Measurements from ENCODE around the gene CARS1.
"Not testable (repeated sequence)": the region's sequence is repeated elsewhere in the genome, so short reads cannot be mapped to it uniquely, and the experiment has no call there.

DNA sequence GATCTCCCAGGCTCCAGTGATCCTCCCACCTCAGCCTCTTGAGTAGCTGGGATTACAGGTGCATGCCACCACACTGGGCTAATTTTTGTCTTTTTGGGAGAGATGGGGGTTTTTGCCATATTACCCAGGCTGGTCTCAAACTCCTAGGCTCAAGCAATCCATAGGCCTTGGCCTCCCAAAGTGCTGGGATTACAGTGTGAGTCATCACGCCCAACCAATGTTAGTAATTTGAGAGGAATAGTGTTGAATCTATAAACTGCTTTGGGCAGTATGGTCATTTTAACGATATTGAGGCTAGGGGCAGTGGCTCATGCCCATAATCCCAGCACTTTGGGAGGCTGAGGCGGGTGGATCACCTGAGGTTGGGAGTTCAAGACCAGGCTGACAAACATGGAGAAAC, 9.1 kb upstream of the CARS1 start:
- TF ChIP-seq, protein P1, sequence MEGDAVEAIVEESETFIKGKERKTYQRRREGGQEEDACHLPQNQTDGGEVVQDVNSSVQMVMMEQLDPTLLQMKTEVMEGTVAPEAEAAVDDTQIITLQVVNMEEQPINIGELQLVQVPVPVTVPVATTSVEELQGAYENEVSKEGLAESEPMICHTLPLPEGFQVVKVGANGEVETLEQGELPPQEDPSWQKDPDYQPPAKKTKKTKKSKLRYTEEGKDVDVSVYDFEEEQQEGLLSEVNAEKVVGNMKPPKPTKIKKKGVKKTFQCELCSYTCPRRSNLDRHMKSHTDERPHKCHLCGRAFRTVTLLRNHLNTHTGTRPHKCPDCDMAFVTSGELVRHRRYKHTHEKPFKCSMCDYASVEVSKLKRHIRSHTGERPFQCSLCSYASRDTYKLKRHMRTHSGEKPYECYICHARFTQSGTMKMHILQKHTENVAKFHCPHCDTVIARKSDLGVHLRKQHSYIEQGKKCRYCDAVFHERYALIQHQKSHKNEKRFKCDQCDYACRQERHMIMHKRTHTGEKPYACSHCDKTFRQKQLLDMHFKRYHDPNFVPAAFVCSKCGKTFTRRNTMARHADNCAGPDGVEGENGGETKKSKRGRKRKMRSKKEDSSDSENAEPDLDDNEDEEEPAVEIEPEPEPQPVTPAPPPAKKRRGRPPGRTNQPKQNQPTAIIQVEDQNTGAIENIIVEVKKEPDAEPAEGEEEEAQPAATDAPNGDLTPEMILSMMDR (conservative IDR thresholded peaks at IDR 0.05 in 1 of 2, IDR thresholded peaks at IDR 0.05 in 1 of 2; ENCODE audit: extremely low read depth in 1 of 2, insufficient read depth in 1 of 2, low read depth in 1 of 2, low read length in 2 of 2), result not testable (repeated sequence)
- TF ChIP-seq EZH2 (IDR thresholded peaks at IDR 0.05; ENCODE audit: borderline replicate concordance, low read length), result not testable (repeated sequence)
